ENCODE results near the gene TMEM14A. TPM values are rescaled to one million over a fixed set of nuclear protein-coding genes. Genes with fewer than 3 reads are reported as not detected.

Gene TMEM14A
- total RNA-seq, 1 donor from 2014 or later: 6.6 TPM

GRCh38 chr6:52641388-52641787, 29.5 kb upstream of the TMEM14A start:
- no peak for TF ChIP-seq CTCF (IDR thresholded peaks at IDR 0.05)
- Mint-ChIP-seq H3K9me3 (no peaks in the 10 kb centered on the region), H3K36me3 (ENCODE audit: low read depth) (no peaks in the 10 kb centered on the region), H3K27ac (no peak overlapping the region), H3K4me3 (no peak overlapping the region), H3K4me1 (no peaks in the 10 kb centered on the region), H3K27me3 (peaks cover 26% of the 10 kb centered on the region)
- intact Hi-C loops (cut with micrococcal nuclease): no loop called here
- CTCF ChIA-PET: interaction anchor here (1.2 to 2.9 kb wide), 2 partner anchors 9 to 10 kb away, joined by 4 to 14 read pairs; no protein-coding TSS in a partner anchor
- ATAC-seq (ENCODE audit: low read depth): no peak
- no peak for DNase-seq
- POLR2A ChIA-PET: no interaction called here

- no peaks in the 10 kb centered on the region for H3K36me3 Mint-ChIP-seq (ENCODE audit: low read depth)
- no peaks in the 10 kb centered on the region for H3K9me3 Mint-ChIP-seq
- H3K27me3 Mint-ChIP-seq: peaks cover 27% of the 10 kb centered on the region
- intact Hi-C loops (cut with micrococcal nuclease): no loop called here
- no peak for TF ChIP-seq CTCF (IDR thresholded peaks at IDR 0.05)
- DNase-seq (no peak), ATAC-seq (ENCODE audit: low read depth) (no peak)
- CTCF ChIA-PET: interaction anchor here (1.2 to 2.9 kb wide), 2 partner anchors 9 to 10 kb away, joined by 4 to 14 read pairs; no protein-coding TSS in a partner anchor
- POLR2A ChIA-PET: no interaction called here
- H3K4me1 Mint-ChIP-seq: no peaks in the 10 kb centered on the region
- no peak overlapping the region for H3K4me3 Mint-ChIP-seq
- no peak overlapping the region for H3K27ac Mint-ChIP-seq
Measured at GRCh38 chr6:52641826-52642225, 29.1 kb upstream of the TMEM14A start.

- Mint-ChIP-seq H3K27ac (no peak overlapping the region), H3K4me1 (no peaks in the 10 kb centered on the region), H3K4me3 (no peak overlapping the region), H3K27me3 (peaks cover 28% of the 10 kb centered on the region), H3K36me3 (ENCODE audit: low read depth) (no peaks in the 10 kb centered on the region), H3K9me3 (no peaks in the 10 kb centered on the region)
- CTCF ChIA-PET: interaction anchor here (1.2 to 2.9 kb wide), 2 partner anchors 8 to 10 kb away, joined by 4 to 14 read pairs; no protein-coding TSS in a partner anchor
- DNase-seq (no peak), ATAC-seq (ENCODE audit: low read depth) (no peak)
- TF ChIP-seq CTCF (IDR thresholded peaks at IDR 0.05): no peak
- POLR2A ChIA-PET: no interaction called here
- intact Hi-C loops (cut with micrococcal nuclease): no loop called here
Measured at GRCh38 chr6:52642368-52642767, 28.5 kb upstream of the TMEM14A start.

- ChIA-PET CTCF (interaction anchor here (2.9 kb wide), 1 partner anchor 9 kb away, joined by 14 read pairs; no protein-coding TSS in a partner anchor), POLR2A (no interaction called here)
- no peak for ATAC-seq (ENCODE audit: low read depth)
- no peak overlapping the region for H3K4me3 Mint-ChIP-seq
- DNase-seq: no peak
- intact Hi-C loops (cut with micrococcal nuclease): no loop called here
- no peaks in the 10 kb centered on the region for H3K36me3 Mint-ChIP-seq (ENCODE audit: low read depth)
- peaks cover 28% of the 10 kb centered on the region for H3K27me3 Mint-ChIP-seq
- no peak overlapping the region for H3K27ac Mint-ChIP-seq
- no peaks in the 10 kb centered on the region for H3K4me1 Mint-ChIP-seq
- TF ChIP-seq CTCF (IDR thresholded peaks at IDR 0.05): no peak
- H3K9me3 Mint-ChIP-seq: no peaks in the 10 kb centered on the region
Measured at GRCh38 chr6:52643158-52643557, 27.8 kb upstream of the TMEM14A start.

- H3K36me3 Mint-ChIP-seq (ENCODE audit: low read depth): no peaks in the 10 kb centered on the region
- H3K27ac Mint-ChIP-seq: no peak overlapping the region
- intact Hi-C loops (cut with micrococcal nuclease): no loop called here
- peaks cover 27% of the 10 kb centered on the region for H3K27me3 Mint-ChIP-seq
- ChIA-PET CTCF (no interaction called here), POLR2A (no interaction called here)
- no peak for TF ChIP-seq CTCF (IDR thresholded peaks at IDR 0.05)
- H3K4me3 Mint-ChIP-seq: no peak overlapping the region
- ATAC-seq (ENCODE audit: low read depth) (no peak), DNase-seq (no peak)
- no peaks in the 10 kb centered on the region for H3K4me1 Mint-ChIP-seq
- no peaks in the 10 kb centered on the region for H3K9me3 Mint-ChIP-seq
Measured at GRCh38 chr6:52644253-52644652, 26.7 kb upstream of the TMEM14A start.
